HEK293 (cell line): ENCODE measurements around the gene CELSR1.

Experiments
- HOXA7 ChIP-seq: sonication (generic); formaldehyde crosslinking; IDR thresholded peaks from 2 replicates; pipeline ENCODE4 v1.8.1; 2022; ENCODE audit warnings: missing genetic modification reagents, borderline replicate concordance
- SCRT2 ChIP-seq: fragments of 450-650 bp; formaldehyde crosslinking; IDR thresholded peaks from 2 replicates; pipeline ENCODE4 v1.5.1; 2016; ENCODE audit warnings: missing biosample characterization, missing genetic modification characterization
- TRIM28 ChIP-seq: IDR thresholded peaks from 2 replicates; pipeline ENCODE4 v1.6.1; 2011; ENCODE audit warnings: low read length, control low read depth, borderline replicate concordance
- YY1 ChIP-seq: fragments of 450-650 bp; formaldehyde crosslinking; IDR thresholded peaks from 2 replicates; pipeline ENCODE4 v1.5.1; 2018; ENCODE audit warnings: missing biosample characterization, missing genetic modification characterization
- ZBTB17 ChIP-seq: fragments of 450-650 bp; formaldehyde crosslinking; IDR thresholded peaks from 2 replicates; pipeline ENCODE4 v1.5.1; 2016; ENCODE audit warnings: missing biosample characterization, missing genetic modification characterization
- ZNF221 ChIP-seq: fragments of 450-650 bp; formaldehyde crosslinking; IDR thresholded peaks from 2 replicates; pipeline ENCODE4 v1.5.1; 2017; ENCODE audit warnings: missing biosample characterization, missing genetic modification characterization, borderline replicate concordance
- ZNF555 ChIP-seq: fragments of 450-650 bp; formaldehyde crosslinking; conservative IDR thresholded peaks from 2 replicates; pipeline ENCODE4 v1.5.1; 2017; ENCODE audit warnings: missing biosample characterization, mild to moderate bottlenecking, missing genetic modification characterization, inconsistent platforms
- ZNF658 ChIP-seq: fragments of 450-650 bp; formaldehyde crosslinking; IDR thresholded peaks from 2 replicates; pipeline ENCODE4; 2016; ENCODE audit warnings: missing biosample characterization, missing genetic modification characterization
- TF ChIP-seq, protein P1 (sequence below): sonication (generic); formaldehyde crosslinking; IDR thresholded peaks from 2 replicates; pipeline ENCODE4 v1.8.1; 2022; ENCODE audit warnings: mild to moderate bottlenecking, moderate library complexity, missing genetic modification reagents
- TF ChIP-seq, protein P2 (sequence below): fragments of 450-650 bp; formaldehyde crosslinking; IDR thresholded peaks from 2 replicates; pipeline ENCODE4 v1.5.1; 2016; ENCODE audit warnings: missing biosample characterization, missing genetic modification characterization
- TF ChIP-seq, protein P3 (sequence below): fragments of 450-650 bp; formaldehyde crosslinking; IDR thresholded peaks from 2 replicates; pipeline ENCODE4 v1.5.1; 2017; ENCODE audit warnings: missing biosample characterization, missing genetic modification characterization

DNA sequence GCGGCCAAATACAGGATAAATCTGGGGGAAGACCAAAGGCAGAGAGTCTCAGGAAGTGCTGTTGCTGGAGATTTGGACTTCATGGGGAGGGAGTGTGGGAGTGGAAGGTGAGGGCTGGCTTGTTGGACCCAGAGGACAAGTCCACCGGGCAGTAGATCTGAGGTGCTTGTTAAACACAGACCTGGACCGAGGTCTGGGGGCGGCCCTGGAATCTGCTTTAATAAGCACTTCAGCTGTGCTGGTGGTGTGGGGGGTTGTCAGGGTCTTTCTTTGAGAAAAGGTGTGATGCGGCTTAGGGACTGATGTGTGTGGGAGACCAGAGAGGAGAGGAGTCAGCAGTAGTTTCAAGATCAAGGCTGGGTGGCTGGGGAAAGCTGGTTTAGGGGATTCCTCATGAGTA lies 197.5 kb downstream of the CELSR1 start:
- TF ChIP-seq HOXA7 (CRISPR knock-in tag) (no peak), YY1 (tag by site-specific recombination) (no peak), ZBTB17 (no peak), TRIM28 (no peak), ZNF658 (tag by site-specific recombination) (no peak), ZNF221 (no peak), ZNF555 (tag by site-specific recombination) (no peak), SCRT2 (tag by site-specific recombination) (no peak)
- TF ChIP-seq, protein P1, sequence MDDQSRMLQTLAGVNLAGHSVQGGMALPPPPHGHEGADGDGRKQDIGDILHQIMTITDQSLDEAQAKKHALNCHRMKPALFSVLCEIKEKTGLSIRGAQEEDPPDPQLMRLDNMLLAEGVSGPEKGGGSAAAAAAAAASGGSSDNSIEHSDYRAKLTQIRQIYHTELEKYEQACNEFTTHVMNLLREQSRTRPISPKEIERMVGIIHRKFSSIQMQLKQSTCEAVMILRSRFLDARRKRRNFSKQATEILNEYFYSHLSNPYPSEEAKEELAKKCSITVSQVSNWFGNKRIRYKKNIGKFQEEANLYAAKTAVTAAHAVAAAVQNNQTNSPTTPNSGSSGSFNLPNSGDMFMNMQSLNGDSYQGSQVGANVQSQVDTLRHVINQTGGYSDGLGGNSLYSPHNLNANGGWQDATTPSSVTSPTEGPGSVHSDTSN (CRISPR knock-in tag) = no peak
- TF ChIP-seq, protein P2, sequence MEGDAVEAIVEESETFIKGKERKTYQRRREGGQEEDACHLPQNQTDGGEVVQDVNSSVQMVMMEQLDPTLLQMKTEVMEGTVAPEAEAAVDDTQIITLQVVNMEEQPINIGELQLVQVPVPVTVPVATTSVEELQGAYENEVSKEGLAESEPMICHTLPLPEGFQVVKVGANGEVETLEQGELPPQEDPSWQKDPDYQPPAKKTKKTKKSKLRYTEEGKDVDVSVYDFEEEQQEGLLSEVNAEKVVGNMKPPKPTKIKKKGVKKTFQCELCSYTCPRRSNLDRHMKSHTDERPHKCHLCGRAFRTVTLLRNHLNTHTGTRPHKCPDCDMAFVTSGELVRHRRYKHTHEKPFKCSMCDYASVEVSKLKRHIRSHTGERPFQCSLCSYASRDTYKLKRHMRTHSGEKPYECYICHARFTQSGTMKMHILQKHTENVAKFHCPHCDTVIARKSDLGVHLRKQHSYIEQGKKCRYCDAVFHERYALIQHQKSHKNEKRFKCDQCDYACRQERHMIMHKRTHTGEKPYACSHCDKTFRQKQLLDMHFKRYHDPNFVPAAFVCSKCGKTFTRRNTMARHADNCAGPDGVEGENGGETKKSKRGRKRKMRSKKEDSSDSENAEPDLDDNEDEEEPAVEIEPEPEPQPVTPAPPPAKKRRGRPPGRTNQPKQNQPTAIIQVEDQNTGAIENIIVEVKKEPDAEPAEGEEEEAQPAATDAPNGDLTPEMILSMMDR = no peak
- TF ChIP-seq, protein P3, sequence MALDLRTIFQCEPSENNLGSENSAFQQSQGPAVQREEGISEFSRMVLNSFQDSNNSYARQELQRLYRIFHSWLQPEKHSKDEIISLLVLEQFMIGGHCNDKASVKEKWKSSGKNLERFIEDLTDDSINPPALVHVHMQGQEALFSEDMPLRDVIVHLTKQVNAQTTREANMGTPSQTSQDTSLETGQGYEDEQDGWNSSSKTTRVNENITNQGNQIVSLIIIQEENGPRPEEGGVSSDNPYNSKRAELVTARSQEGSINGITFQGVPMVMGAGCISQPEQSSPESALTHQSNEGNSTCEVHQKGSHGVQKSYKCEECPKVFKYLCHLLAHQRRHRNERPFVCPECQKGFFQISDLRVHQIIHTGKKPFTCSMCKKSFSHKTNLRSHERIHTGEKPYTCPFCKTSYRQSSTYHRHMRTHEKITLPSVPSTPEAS (tag by site-specific recombination) = no peak
